ACHN (cell line): ENCODE data around the gene IL11RA.

Experiments
- DNase-seq: peaks from one replicate; pipeline ENCODE4 v3.0.0-alpha.2; 2015
- in situ Hi-C: cut with HindIII; loops from 2 replicates; pipeline ENCODE4 v1.10.0; 2017; ENCODE audit warnings: low sequenced_read_pairs, low pct_ligation_motif_present, low pct_unique_long_range_greater_than_20kb

IL11RA gene

DNA sequence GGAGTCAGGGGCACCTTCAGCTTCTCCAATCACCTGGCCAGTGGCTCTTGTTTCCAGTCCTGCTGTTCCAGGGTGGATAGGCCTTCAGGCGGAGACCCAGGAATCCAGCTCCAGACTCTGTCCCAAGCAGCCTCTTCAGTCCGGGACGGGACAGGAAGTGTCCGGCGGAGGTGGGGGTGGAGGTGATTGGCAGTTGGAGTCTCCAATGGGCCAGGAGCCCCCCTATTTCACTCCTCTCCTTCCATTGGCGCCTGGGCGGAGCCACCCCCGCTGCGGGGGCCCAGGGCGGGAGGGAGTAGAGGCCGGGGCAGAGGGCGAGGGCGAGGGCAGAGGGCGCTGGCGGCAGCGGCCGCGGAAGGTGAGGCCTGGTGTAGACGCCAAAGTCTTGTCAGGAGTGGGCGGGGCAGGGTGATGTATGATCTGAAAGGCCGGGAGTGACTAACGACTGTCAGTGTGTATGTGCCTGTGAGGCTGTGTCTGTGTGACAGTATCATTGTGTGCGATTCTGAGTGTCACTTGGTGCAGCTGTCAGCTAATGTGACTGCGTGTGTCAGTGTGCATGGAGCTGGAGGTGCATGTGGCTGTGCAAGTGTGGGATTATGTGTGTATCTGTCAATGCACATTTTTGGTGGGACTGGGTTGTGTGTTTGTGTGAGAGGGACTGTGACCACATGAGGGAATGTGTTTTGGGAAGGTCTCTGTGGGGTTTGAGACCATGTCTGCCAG lies at the start of gene IL11RA:
IL11RA (plus strand) TSS at position 310 of the 726 bp plus-strand sequence. CDS start 3,033 bp downstream, outside the sequence.
- in situ Hi-C loops, result no loop called here
- peak; percentile 86 for DNase-seq

DNA sequence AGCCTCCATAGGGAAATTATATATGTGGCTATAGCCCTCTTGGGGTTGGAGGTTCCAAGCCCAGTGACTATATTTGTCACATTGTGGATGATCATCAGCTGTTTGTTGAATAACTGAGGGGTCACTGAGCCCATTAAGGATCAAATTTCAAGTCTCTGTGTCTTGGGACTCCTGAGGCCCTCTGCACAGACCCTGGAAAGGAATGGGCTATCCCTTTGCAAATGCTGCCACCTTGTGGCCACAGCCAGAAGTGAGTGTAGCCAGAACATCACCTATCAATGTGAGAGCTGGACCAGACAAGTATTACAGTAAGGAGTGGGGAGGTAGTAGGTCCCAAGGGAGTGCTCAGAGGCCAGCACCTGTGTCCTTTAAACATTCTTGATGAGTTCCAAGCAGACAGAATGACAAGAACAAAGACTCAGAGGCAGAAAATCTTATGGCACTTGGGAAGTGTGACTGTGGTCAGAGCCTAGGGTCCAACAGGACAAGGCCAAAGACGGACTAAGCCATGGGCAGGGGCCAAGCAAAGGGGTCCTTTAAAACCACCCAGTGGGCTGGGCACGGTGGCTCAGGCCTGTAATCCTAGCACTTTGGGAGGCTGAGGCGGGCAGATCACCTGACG lies 48.3 kb upstream of the IL11RA start:
- DNase-seq, result peak; percentile 62
- in situ Hi-C loops, result no loop called here

DNA sequence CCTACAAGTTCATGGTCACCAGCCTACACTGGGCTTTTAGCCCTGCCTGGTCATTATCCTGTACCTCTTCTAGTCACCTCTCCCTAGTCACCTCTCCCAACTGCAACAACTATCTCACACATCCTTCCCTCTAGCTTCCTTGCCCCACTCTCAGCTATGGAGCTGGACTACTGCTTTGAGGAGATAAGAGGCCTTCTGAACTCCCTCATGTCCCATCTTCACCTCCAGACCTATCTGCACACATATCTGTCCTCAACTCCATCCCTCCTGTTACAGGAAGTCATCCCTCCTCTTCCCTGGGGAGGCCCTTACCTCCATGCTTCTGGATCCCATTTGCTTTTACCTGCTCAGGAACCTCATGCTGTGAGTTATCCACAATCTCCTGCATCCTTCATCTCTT lies 45.8 kb upstream of the IL11RA start:
- no peak for DNase-seq
- in situ Hi-C loops, result no loop called here

DNA sequence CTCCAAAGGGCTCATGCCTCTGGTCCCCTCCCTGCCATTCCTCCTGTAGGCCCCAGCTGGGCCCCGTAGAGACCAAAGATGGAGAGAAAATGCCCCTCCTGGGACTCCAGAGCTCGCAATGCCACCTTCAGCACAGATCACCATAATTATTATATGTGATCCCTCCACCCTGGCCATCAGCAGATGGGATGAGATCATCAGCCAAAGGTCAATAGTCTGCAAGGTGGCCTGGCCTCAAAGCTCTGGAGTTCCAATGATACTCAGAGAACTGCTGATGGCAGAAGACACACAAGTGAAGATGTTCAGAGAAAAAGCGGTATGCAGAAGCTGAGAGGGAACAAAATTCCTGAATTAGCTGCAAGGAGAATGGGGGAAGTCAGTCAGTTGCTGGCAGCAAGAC lies 45.1 kb upstream of the IL11RA start:
- DNase-seq, result no peak
- in situ Hi-C loops, result no loop called here

DNA sequence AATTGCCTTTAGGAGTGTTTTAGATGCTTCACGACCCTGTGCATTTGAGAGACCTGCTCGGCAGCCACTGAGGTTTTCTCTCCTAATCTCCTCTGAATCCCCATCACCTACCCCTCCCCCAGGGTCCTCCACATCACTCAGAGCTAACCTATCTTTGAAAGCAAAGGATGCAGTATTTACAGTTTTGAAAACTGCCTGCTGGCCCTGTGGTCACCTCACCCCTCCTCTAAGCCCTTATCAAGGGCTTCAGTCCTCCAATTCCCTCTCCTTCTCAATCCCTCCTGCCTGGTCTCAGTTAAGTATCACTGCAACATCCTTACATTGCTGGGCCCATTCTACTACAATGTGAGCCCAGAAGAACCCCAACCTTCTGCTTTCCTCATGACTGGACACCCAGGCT lies 44.7 kb upstream of the IL11RA start:
- no peak for DNase-seq
- in situ Hi-C loops, result no loop called here

DNA sequence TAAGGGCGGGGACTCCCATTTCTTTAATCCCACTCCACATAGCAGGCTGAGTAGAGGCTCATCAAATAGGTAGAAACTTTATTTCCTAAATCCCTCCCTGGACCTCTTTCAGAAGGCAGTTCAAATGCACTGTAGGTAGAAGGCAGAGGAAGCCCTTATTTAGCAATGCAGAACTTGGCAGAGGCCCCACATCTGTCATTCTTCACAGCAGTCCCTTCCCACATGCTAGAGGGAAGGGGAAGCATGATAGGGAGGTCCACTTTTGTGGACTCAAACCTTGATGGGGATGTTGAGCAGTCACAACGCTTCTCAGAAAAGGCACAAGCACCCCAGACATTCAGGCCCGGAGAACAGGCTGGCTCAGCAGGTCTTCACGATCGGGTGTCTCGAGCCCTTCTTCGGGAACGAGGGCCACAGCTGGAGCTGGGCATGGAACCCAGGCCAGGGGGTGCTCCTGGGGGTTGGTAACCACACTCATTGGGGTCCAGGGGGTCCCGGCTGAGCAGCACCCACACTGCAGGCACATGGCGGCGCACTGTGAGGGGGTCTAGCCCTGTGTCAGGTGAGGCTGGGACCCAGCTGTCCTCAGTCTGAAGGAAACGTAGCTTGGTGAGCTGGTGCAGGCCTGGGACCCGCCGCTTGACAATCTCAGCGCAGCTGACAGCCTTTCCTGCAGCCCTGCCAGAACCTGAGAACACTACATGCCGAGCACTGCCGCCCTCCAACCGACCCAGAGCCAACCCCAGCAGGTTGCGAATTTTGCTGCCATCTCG lies 41.4 kb upstream of the IL11RA start:
- DNase-seq, result no peak
- in situ Hi-C loops, result no loop called here

DNA sequence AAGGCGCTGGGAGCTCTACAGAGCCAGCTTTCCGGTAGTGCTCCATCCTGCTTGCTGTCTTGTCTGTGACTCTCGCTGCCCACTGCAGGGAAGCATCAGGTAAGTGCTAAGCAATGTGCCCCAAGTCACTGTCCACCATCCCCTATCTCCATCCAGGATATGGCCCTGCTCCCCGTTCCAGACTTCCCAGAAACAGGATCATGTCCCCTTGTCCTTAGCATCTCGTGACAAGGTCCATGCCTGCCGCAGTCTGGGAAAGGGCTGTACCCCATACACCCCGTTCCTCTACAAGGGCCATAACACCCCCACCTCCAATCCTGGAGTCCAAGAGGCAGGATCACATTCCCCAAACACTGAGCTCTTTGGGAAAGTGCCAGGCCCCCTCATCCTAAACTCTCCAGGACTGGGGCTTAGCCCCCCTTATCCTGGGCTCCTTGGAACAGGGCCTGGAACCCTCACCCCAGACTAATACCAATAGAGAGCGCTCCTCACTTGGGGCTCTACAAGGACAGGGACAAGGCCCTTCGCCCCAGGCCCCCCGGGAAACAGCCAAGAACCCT lies 40.7 kb upstream of the IL11RA start:
- in situ Hi-C loops, result no loop called here
- no peak for DNase-seq

DNA sequence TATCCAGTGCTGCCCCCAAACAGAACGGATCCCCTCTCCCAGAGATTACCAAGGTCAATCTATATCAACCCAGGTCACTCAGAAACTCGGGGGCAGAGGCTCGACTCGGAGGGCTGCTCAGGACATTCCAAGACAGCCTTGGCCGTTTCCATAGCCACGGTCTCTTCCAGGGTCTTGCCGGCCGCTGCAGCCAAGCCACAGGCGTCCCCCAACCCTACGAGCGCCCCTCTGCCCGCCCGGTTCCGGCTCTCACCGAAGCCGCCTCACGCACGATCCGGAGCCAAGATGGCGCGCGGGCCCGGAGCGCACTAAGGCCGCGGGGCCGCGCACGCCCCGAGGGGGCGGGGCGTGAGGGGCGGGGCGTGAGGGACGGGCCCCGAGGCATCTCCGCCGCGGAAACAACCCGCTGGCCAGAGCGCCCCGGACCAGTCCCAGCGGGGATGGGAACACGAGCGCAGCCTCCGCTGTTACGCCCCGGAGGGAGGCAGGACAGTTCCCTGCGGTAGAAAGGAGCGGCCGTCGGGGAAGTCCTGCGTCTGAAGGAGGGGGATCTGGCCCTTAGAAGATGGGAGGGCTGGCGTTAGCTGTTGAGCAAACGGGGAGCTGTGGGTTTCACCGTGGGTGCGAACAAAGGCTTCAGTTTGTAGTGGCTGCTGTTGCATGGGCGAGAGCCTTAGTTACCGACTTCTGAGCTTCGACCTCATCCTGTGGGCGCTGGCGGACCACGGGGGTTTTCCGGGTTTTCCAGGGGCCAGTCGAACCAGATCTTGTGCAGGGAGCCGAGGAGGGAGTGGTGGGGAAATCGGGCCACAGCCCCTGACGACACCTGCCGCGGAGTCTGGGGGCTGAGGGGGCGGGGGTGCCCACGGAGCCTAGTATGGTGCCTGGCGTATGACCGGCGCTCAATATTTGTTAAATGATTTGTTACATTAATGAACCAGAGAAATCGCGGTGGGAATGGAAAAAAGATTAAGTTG lies 39.9 kb upstream of the IL11RA start, which contains the start of gene RPP25L:
RPP25L (minus strand) TSS at position 287 of the 977 bp plus-strand sequence. CDS start 801 bp downstream, outside the sequence.
- in situ Hi-C loops, result no loop called here

DNA sequence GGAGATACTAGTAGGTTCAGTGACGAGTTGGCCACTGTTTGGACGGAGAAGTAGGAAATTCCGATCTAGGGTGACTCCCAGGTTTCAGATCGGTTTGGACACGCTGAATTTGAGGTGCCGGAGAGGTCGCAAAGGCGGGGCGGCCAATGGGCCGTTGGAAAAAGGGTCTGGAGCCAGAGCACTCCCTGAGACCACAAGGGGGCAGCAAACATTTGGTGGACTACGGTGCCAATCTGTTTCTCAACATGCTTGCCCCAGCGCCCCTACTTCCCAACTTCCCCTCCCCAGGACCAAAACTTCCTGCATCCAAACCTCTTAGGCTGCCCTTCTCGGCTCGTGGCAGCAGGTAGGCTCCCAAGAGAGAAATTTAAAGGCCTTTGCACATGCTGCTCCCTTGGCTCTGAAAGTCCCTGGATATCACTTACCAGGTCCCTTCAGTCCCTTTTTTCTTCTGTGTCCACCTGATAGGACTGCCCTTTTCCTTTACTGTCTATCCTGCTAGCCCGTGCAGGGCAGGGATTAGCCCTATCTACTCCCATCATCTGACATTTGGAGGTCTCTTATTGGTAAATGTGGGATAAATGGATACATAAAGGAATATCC lies 39.1 kb upstream of the IL11RA start:
- peak; percentile 81 for DNase-seq
- in situ Hi-C loops, result no loop called here

More for the DNA sequence above, 39.9 kb upstream of the IL11RA start, which contains the start of gene RPP25L:
- peak; percentile 85 for DNase-seq

DNA sequence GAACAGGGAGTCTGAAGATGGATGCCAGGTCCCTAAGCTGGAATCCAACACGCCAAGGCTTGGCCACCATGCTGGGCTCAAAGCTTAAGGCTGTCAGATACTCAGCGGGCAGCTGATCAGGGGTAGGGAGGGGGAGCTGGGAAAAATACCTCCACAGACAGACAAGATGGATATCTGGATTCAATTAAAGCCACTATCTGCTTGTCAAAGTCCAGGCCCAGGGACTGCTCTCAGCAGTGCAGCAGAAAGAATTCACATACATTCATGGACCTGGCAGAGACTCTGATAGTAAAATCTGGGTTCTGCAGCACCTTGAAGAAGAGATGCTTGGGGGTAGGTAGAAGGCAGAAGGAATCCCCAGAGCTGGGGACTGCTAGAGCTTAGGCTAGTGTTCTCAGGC lies 36.9 kb upstream of the IL11RA start:
- DNase-seq, result no peak
- in situ Hi-C loops, result no loop called here

DNA sequence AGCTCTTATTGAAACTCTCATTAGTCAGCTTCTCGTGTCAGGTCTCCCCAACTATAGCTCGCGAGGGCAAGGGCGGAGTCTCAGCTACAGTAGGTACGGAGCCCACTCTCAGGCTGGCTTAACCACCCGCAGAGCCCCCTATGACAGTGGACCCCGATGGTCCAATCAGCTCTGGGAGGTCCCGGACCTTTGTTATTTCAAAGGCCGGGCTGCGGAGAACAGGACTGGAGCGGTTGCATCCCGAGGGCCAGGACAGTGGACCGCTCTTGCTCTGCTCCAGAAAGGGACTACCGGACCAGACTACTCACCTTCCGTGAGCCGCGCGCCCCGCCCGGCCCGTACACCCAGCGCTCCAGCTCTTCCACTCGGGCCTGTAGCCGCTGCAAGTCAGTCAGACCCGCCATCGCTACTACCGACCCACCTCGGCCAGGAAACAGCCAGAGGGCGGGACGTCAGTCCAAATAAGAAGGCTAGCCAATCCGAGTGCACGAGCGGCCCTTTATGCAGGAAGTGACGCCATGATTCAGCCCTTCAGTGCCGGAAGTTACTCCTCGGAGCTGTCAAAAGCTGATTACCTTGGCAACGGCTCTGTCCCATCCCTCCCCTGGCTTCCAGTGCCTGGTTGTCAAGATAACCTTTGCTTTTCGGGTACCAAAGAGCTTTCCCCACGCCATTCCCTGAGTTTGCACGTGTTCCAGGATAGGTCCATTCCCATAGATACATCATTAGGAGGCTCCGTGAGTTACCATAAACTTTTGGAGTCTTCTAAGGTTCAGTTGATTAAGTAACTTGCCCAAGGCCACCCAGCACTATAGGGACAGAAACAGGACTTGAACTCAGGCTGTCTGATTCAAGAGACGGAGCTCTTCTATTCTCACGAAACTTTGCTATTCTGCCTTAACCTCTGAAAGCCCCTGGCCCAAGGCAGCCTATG lies 31.7 kb upstream of the IL11RA start, which contains the start of gene DCTN3:
DCTN3 (minus strand) TSS at position 435 of the 934 bp plus-strand sequence; CDS start at position 404, 31 bp downstream.
- in situ Hi-C loops, result no loop called here

DNA sequence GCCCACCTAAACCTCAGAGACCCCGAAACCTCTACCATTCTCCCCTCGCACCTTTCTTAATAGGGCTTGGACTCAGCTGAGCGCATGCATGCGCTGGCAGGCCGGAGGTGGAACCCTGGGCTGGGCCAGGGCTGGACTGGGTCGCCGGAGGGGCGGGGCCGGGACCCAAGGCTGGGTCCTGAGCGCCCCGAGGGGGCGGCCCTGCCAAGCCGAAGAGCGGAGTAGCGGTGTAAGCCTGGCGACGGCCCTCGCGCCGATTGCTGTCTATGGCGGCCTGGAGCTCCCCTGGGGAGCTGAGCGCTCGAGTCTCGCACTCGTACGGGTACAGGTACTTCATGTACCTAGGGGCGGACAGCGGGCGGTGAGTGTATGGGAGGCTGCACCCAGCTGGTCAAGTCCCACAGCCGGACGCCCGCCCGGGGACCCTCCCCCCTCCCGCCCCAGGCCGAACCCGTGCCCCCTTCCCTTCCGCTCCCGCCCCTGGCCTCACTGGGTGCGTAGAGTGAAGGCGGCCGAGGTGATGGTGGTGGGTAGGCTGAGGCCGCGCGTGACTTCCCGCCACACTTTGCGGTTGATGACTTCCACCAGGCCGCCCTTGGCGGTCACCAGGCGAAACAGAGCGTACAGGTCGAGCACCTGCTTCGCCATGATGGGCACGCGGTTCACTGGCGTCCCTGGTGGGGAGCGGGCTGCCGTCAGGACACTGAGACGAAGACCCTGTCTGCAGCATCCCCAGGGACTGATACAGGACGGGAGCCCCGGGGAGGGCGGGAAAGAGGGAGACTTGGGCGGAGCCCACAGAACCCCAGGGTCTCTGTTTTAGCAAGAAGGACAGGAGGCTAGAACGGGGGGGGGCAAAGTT lies 28.4 kb upstream of the IL11RA start:
- in situ Hi-C loops, result no loop called here
- DNase-seq, result no peak

More for the DNA sequence above, 31.7 kb upstream of the IL11RA start, which contains the start of gene DCTN3:
- DNase-seq, result peak; percentile 89

DNA sequence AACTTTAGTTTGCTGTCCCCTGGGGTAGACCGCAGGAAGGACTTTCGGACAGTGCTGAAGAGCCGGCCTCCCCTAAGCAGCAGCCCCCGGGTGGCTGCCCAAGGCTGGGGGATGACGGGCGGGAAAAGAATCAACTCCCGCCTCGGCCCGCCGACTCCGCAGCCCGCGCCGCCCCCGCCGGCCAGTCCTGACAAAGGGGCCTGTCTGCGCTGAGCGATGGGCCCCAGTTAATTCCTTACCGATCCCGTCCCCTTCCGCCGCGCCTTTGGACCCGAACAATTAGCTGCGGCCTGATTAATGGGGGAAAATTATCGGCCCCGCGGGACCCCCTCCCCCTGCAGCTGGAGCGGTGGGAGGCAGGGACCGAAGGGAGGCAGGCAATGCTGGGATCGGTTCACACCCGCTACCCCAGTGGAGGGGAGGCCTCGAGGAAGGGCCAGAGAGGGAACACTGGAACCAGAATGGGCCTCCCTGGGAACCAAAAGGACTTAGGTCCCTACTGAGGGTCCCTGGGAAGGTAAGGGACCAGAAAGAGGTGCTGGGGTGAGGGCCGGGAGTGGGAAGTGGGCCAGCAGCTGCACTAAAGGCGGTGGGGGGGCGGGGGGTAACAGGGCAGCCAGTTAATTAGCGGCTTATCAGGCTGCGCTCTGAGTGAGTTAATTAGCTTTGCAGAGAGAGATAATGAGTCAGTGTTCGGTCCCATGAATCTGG lies 27.4 kb upstream of the IL11RA start:
- no peak for DNase-seq
- in situ Hi-C loops, result no loop called here

DNA sequence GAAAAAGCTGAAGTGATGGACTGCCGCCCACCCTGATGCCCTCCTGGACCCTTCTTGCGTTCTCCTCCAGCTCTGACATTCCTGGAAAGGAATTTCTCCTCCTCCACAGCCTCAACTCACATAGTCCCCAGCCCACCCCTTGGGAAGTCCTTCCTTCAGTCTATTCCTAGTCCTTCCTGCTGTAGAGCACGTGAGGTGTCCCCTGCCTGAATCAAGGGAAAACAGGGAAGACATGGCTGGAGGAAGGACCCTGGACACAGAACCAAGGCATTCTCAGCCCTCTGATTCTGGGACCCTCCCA lies 26.8 kb upstream of the IL11RA start:
- in situ Hi-C loops, result no loop called here
- DNase-seq, result no peak
